Ascending aorta (tissue), 2 donors: ENCODE measurements around the gene FOXP1. TPM values are rescaled to one million over a fixed set of nuclear protein-coding genes. Genes with fewer than 3 reads are reported as not detected.

Experiments used
- DNase-seq, 2 donors: peaks; one replicate each; pipeline ENCODE4 v3.0.0-alpha.2; 2019; ENCODE audit warnings: low spot score in 2 of 2
- H3K27ac ChIP-seq, 2 donors: fragments of 200-600 bp; sonication (generic); one replicate each; pipeline ENCODE4 v1.5.1; 2016 to 2017; ENCODE audit warnings: mild to moderate bottlenecking in 1 of 2
- H3K27me3 ChIP-seq: fragments of 200-600 bp; sonication (generic); one replicate; pipeline ENCODE4 v1.5.1; 2017
- H3K36me3 ChIP-seq, 2 donors: fragments of 200-600 bp; sonication (generic); one replicate each; pipeline ENCODE4 v1.5.1; 2016
- H3K4me1 ChIP-seq, 2 donors: fragments of 200-600 bp; sonication (generic); one replicate each; pipeline ENCODE4 v1.5.1; 2016 to 2017; ENCODE audit warnings: mild to moderate bottlenecking in 1 of 2
- H3K4me3 ChIP-seq, 2 donors: fragments of 200-600 bp; sonication (generic); one replicate each; pipeline ENCODE4 v1.5.1; 2016 to 2017; ENCODE audit warnings: mild to moderate bottlenecking in 1 of 2
- H3K9me3 ChIP-seq, 2 donors: fragments of 200-600 bp; sonication (generic); one replicate each; pipeline ENCODE4 v1.5.1; 2016
- CTCF ChIP-seq, 3 experiments: fragments of 200-600 bp in 2 of 3; fragments of 450-650 bp in 1 of 3; sonication (generic) in 2 of 3; IDR thresholded peaks; one replicate each; pipeline ENCODE4 v1.5.1; 2016 to 2019; ENCODE audit warnings: antibody characterized with exemption in 3 of 3, mild to moderate bottlenecking in 1 of 3, moderate library complexity in 1 of 3
- intact Hi-C: fragments of 100-400 bp; cut with DNase I; formaldehyde crosslinking; loops from one replicate; pipeline ENCODE4 v1.15.1; 2023
- total RNA-seq: library from RNA; depleted of rRNA; stranded (reverse); fragments of >200 nt; gene quantifications from one replicate; pipeline ENCODE4 v1.1.0, GENCODE V29; 2016

The FOXP1 gene
- total RNA-seq, 1 donor from 2014 or later = 171 TPM

GRCh38 chr3:71310980-71311660 lies 272.4 kb downstream of the FOXP1 start:
- H3K9me3 ChIP-seq = no peaks in the 10 kb centered on the region
- no peaks in the 10 kb centered on the region for H3K27me3 ChIP-seq
- no peak for TF ChIP-seq CTCF (IDR thresholded peaks at IDR 0.05)
- intact Hi-C loops = no loop called here
- H3K4me3 ChIP-seq = no peak overlapping the region
- peak overlapping the region; percentile 29 to 32 for H3K27ac ChIP-seq
- H3K4me1 ChIP-seq = peaks cover 0 to 12% of the 10 kb centered on the region in 2 donors
- no peaks in the 10 kb centered on the region for H3K36me3 ChIP-seq
- DNase-seq = no peak

- H3K27ac ChIP-seq = peak overlapping the region; percentile 24 to 32
- H3K4me1 ChIP-seq = peaks cover 0 to 16% of the 10 kb centered on the region in 2 donors
- no peaks in the 10 kb centered on the region for H3K36me3 ChIP-seq
- intact Hi-C loops = no loop called here
- H3K4me3 ChIP-seq = no peak overlapping the region
- no peak for DNase-seq
- H3K9me3 ChIP-seq = no peaks in the 10 kb centered on the region
- no peaks in the 10 kb centered on the region for H3K27me3 ChIP-seq
- no peak for TF ChIP-seq CTCF (IDR thresholded peaks at IDR 0.05)
Measured at GRCh38 chr3:71310359-71310979, 273.1 kb downstream of the FOXP1 start.

GRCh38 chr3:71309886-71310285 lies 273.6 kb downstream of the FOXP1 start:
- H3K36me3 ChIP-seq = no peaks in the 10 kb centered on the region
- DNase-seq = no peak
- H3K4me3 ChIP-seq = no peak overlapping the region
- H3K9me3 ChIP-seq = no peaks in the 10 kb centered on the region
- TF ChIP-seq CTCF (IDR thresholded peaks at IDR 0.05) = no peak
- intact Hi-C loops = loop anchor here (5.0 to 10.0 kb wide), 5 partner anchors 135 to 778 kb away; no protein-coding TSS in a partner anchor
- H3K27ac ChIP-seq = peak overlapping the region in 1 of 2 donors; percentile 24
- peaks cover 0 to 18% of the 10 kb centered on the region in 2 donors for H3K4me1 ChIP-seq
- H3K27me3 ChIP-seq = no peaks in the 10 kb centered on the region

GRCh38 chr3:71309342-71309741 lies 274.2 kb downstream of the FOXP1 start:
- peaks cover 0 to 20% of the 10 kb centered on the region in 2 donors for H3K4me1 ChIP-seq
- H3K27ac ChIP-seq = no peak overlapping the region
- DNase-seq = no peak
- H3K4me3 ChIP-seq = no peak overlapping the region
- intact Hi-C loops = loop anchor here (5.0 to 10.0 kb wide), 5 partner anchors 135 to 777 kb away; no protein-coding TSS in a partner anchor
- H3K27me3 ChIP-seq = no peaks in the 10 kb centered on the region
- H3K9me3 ChIP-seq = no peaks in the 10 kb centered on the region
- no peak for TF ChIP-seq CTCF (IDR thresholded peaks at IDR 0.05)
- H3K36me3 ChIP-seq = no peaks in the 10 kb centered on the region

GRCh38 chr3:71308836-71309235 lies 274.7 kb downstream of the FOXP1 start:
- Histone ChIP-seq H3K27me3 (no peaks in the 10 kb centered on the region), H3K4me1 (peaks cover 0 to 20% of the 10 kb centered on the region in 2 donors), H3K4me3 (no peak overlapping the region), H3K27ac (no peak overlapping the region), H3K9me3 (no peaks in the 10 kb centered on the region), H3K36me3 (no peaks in the 10 kb centered on the region)
- intact Hi-C loops = loop anchor here (5.0 to 10.0 kb wide), 5 partner anchors 134 to 777 kb away; no protein-coding TSS in a partner anchor
- no peak for TF ChIP-seq CTCF (IDR thresholded peaks at IDR 0.05)
- no peak for DNase-seq
